ENCODE results near the gene A4GALT. TPM values are rescaled to one million over a fixed set of nuclear protein-coding genes. Genes with fewer than 3 reads are reported as not detected.
A peak's percentile ranks its signal among the peaks of the same experiment; 100 is the strongest.

The A4GALT gene
- total and polyA plus RNA-seq, 9 donors: 17.0 to 29.8 (median 24.6) TPM

DNA sequence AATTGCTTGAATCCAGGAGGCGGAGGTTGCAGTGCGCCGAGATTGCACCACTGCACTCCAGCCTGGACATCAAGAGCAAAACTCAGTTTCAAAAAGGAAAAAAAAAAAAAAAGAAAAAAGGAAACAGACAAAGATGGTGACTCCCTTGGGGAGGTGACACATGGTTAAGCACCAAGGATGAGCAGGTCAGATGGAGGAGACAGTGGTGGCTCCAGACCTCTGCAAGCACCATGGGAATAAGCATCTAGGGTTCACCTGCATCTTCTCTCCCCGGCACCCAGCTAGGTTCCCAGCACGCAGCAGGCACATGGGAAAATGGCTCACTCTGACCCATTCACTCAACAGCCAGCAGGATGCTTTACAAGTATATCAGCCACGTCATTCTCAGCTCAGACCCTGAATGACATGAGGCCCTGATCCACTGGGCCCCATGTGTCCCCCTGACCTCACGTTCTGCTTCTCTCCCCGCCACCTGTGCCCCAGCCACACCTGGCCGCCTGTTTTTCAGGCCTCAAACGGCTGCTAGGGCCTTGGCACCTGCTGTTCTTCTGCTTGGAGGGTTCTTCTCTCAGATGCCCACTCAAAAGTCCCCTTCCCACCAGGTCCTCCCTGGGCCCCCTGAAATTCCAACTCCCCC lies 24.2 kb downstream of the A4GALT start:
- no peaks in the 10 kb centered on the region for H3K9me3 ChIP-seq (replicated peaks; ENCODE audit: control insufficient read depth, low read depth, low read length)
- H3K4me3 ChIP-seq (ENCODE audit: low read length): no peak overlapping the region
- H3K27ac ChIP-seq (ENCODE audit: low read length): peak overlapping the region; percentile 86
- WGBS (ENCODE audit: insufficient coverage): 83% methylated on average over 6 of the region's 10 CpGs
- no peak for DNase-seq
- H3K4me1 ChIP-seq (ENCODE audit: control insufficient read depth, insufficient read depth, low read length): peaks cover 62% of the 10 kb centered on the region
- H3K36me3 ChIP-seq (ENCODE audit: control insufficient read depth, insufficient read depth, low read length): peaks cover 12% of the 10 kb centered on the region
- H3K27me3 ChIP-seq (ENCODE audit: control insufficient read depth, insufficient read depth, low read length): no peaks in the 10 kb centered on the region

DNA sequence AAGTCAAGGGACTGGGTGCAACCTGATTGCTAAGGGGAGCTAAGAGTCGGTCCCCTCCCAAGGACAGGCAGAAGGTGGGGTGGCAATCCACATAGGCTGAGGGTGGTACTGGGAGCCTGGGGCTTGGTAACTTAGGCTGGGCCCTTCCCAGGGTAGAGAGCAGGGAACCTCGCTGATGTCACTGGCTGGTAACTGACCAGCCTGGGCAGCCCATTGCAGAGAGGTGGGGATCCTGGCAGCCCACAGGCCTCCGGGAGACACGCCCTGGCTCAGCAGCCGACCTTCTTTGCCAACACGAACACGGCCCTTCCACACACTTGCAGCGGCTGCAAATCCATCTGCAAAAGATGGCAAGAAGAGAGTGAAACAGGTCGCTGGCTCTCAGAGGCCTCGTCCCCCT lies 25.4 kb downstream of the A4GALT start:
- Histone ChIP-seq H3K4me1 (ENCODE audit: control insufficient read depth, insufficient read depth, low read length) (peaks cover 58% of the 10 kb centered on the region), H3K36me3 (ENCODE audit: control insufficient read depth, insufficient read depth, low read length) (peaks cover 14% of the 10 kb centered on the region), H3K9me3 (replicated peaks; ENCODE audit: control insufficient read depth, low read depth, low read length) (no peaks in the 10 kb centered on the region), H3K4me3 (ENCODE audit: low read length) (no peak overlapping the region), H3K27me3 (ENCODE audit: control insufficient read depth, insufficient read depth, low read length) (no peaks in the 10 kb centered on the region), H3K27ac (ENCODE audit: low read length) (peak overlapping the region; percentile 18)
- 50% methylated on average over 9 of the region's 10 CpGs for WGBS (ENCODE audit: insufficient coverage)
- DNase-seq: peak; percentile 60

DNA sequence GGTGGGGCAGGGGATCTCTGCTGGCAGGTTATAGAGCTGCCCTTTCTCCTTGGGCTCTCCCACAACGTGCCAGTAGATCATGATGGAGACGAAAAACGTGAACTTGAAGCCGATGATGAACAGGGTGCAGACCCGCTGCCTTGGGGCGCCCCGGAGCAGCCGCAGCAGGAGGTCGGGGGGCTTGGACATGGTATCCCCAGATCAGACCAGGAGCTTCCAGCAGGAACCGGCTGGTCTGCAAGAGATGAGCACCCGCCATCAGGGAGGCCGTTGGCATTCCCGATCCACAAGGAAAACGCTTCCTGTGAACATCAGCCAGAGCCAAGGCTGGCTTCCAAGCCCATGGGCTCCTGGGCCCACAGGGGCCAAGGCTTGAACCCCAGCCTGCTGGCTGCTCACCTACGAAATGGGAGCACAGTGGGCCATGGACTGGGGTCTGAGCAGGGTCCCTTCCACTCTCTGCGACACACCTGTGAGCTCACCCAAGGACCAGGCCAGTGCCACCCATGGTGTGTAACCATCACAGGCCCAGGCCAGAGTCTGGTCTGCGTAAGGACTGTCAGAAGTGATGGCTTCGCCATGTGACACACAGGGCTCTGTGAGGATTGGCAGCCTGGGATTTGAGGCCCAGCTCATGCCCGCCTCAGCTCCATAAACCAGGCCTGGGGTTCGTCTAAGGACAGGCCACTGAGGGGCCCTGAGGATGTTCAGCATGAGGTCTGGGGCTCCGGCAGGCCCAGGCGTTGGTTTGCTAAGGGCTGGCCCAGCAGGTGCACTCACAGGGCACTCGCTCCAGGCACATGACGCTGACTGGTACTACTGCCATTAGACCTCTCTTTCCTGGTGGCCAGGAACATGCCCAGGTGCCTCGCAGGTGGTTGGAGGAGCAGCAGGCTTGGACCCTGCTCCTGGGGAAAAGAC lies 26.6 kb downstream of the A4GALT start:
- Histone ChIP-seq H3K27me3 (ENCODE audit: control insufficient read depth, insufficient read depth, low read length) (no peaks in the 10 kb centered on the region), H3K36me3 (ENCODE audit: control insufficient read depth, insufficient read depth, low read length) (peaks cover 17% of the 10 kb centered on the region), H3K9me3 (replicated peaks; ENCODE audit: control insufficient read depth, low read depth, low read length) (no peaks in the 10 kb centered on the region), H3K4me1 (ENCODE audit: control insufficient read depth, insufficient read depth, low read length) (peaks cover 58% of the 10 kb centered on the region), H3K4me3 (ENCODE audit: low read length) (no peak overlapping the region), H3K27ac (ENCODE audit: low read length) (no peak overlapping the region)
- DNase-seq: no peak
- WGBS (ENCODE audit: insufficient coverage): 90% methylated on average over 25 of the region's 25 CpGs

DNA sequence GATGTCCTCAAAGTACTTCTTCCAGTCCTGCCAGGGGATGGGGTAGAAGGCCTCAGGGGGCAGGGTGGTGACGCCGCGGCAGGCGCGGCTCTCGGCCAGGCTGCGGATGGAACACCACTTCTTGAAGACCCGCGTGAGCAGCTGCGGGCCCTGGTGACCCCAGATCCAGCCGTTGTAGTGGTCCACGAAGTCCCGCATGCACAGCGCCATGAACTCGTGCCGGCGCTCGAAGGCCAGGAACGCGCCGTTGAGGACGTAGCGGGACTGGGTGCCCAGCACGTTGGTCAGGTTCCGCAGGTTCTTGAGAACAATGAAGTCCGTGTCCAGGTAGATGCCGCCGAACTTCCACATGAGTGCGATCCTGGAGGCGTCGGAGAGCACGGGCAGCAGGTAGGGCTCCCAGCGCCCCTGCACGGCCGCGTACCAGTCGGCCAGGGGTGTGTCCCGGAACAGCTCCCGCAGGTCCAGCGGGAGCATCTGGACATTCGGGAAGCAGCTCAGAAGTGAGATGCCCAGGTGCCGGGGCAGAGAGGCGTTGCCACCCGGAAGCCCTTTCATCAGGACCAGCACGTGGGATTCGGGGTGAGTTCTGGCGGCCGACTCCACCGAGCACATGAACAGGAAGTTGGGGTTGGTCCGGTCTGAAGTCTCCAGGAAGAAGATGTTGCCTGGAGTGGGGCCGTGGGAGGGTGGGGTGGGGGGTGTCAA lies 27.5 kb downstream of the A4GALT start:
- 95% methylated on average over 49 of the region's 51 CpGs for WGBS (ENCODE audit: insufficient coverage)
- no peak overlapping the region for H3K27ac ChIP-seq (ENCODE audit: low read length)
- no peak overlapping the region for H3K4me3 ChIP-seq (ENCODE audit: low read length)
- H3K36me3 ChIP-seq (ENCODE audit: control insufficient read depth, insufficient read depth, low read length): peaks cover 17% of the 10 kb centered on the region
- H3K9me3 ChIP-seq (replicated peaks; ENCODE audit: control insufficient read depth, low read depth, low read length): no peaks in the 10 kb centered on the region
- peaks cover 57% of the 10 kb centered on the region for H3K4me1 ChIP-seq (ENCODE audit: control insufficient read depth, insufficient read depth, low read length)
- DNase-seq: no peak
- no peaks in the 10 kb centered on the region for H3K27me3 ChIP-seq (ENCODE audit: control insufficient read depth, insufficient read depth, low read length)

DNA sequence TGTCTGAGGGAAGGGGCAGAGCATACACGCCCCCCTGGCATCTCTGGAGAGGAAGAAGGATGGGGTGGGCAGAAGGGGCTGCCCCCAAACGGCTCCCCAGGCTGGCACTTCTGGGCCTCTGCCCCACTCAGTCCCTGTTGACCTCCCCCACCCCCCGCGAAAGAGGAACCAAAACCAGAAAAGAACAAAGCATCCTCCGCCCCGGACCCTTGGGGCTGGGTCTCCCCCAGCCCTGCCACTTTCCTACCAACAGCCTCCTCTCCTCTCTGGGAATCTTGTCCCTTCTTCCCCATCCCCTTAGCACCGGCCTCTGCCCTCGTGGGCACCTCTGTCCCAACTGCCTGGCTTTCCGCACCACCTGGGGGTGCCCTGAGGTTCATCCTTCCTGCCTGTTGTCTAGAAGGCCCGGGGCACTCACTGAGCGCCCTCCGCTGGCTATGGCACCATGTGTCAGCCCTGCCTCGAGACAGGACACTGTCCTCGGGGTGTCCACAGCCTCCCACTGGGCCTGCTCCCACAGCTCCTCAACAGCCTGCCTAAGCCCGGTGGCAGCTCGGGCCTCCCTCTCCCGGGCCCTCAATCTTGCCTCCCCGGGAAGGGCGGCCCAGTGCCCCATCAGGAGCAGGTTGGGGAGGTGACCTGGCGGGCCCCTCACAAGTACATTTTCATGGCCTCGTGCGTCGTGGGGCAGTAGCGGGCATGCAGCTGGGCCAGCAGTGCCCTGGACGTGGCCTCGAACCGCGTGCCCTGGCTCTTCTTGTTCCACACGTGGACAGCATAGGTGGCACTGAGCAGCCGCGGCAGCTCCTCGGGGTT lies 28.2 kb downstream of the A4GALT start:
- Histone ChIP-seq H3K27ac (ENCODE audit: low read length) (no peak overlapping the region), H3K4me1 (ENCODE audit: control insufficient read depth, insufficient read depth, low read length) (peaks cover 59% of the 10 kb centered on the region), H3K27me3 (ENCODE audit: control insufficient read depth, insufficient read depth, low read length) (no peaks in the 10 kb centered on the region), H3K4me3 (ENCODE audit: low read length) (no peak overlapping the region), H3K9me3 (replicated peaks; ENCODE audit: control insufficient read depth, low read depth, low read length) (no peaks in the 10 kb centered on the region), H3K36me3 (ENCODE audit: control insufficient read depth, insufficient read depth, low read length) (peaks cover 17% of the 10 kb centered on the region)
- DNase-seq: no peak
- WGBS (ENCODE audit: insufficient coverage): 87% methylated on average over 26 of the region's 32 CpGs

DNA sequence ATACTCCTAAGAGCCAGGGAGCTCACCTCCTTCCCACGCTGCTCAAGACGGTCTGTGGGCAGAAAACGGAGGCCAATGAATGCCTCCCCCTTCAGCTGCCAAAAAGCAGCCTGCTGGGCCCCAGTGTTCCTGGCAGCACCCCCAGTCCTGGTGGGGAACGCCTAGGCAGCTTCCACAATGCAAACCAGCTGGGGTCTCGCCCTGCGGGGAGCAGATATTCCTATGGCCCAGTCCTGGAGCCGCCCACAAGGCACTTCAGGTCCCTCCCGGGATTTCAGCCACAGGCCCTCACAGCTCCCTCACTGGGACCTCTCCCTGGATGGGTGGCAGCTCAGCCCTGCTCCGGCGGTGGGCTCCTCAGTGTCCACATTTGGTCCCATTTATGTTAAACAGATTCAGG lies 29.2 kb downstream of the A4GALT start:
- peaks cover 59% of the 10 kb centered on the region for H3K4me1 ChIP-seq (ENCODE audit: control insufficient read depth, insufficient read depth, low read length)
- no peaks in the 10 kb centered on the region for H3K9me3 ChIP-seq (replicated peaks; ENCODE audit: control insufficient read depth, low read depth, low read length)
- H3K4me3 ChIP-seq (ENCODE audit: low read length): no peak overlapping the region
- no peaks in the 10 kb centered on the region for H3K27me3 ChIP-seq (ENCODE audit: control insufficient read depth, insufficient read depth, low read length)
- H3K27ac ChIP-seq (ENCODE audit: low read length): no peak overlapping the region
- H3K36me3 ChIP-seq (ENCODE audit: control insufficient read depth, insufficient read depth, low read length): peaks cover 17% of the 10 kb centered on the region
- 78% methylated on average over 7 of the region's 10 CpGs for WGBS (ENCODE audit: insufficient coverage)
- no peak for DNase-seq

DNA sequence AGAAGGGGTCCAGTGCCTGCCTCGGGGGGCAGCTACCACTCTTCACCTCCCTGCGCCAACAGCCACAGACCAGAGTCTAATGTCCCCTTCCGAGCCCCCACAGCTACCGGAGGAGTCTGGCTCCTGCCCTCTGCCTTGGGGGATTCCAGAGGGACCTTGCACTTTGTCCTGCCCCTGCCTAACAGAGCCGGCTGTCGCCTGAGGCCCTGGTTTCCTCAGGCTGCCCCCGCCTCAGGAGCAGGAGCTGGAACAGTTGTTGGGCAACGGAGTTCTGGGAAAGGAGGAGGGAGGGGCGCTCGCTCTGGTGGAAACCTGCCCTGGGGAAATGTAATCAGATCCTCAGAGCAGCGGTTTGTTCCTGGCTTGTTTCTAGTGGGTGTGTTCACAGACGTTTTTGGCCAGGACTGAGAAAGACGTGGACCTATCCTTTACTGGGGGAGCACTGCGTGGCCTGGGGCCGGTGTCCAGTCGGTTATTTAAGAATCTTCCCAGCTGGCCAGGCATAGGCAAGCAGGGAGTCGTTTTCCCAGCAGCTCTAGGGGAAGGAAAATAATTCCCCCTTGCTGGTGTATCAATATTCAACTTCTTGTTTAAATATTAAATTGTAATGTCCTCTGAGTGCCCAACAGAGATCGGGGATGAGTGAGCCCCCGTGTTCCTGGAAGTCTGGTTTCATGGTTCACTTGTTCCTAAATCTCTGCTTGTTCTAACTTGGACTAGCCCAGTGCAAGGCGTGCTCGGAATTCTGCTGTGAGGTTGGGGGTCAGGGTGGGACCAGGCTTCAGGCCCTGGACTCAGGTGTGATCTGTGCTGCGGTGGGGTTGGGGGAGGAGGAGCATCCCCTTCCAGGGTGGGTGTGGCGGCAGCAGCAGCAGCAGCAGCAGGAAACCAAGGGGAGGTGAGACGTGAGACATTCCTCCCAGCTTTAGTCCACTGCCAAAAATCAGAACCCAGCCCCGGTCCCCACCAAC lies 32.1 kb downstream of the A4GALT start:
- Histone ChIP-seq H3K4me1 (ENCODE audit: control insufficient read depth, insufficient read depth, low read length) (peaks cover 68% of the 10 kb centered on the region), H3K36me3 (ENCODE audit: control insufficient read depth, insufficient read depth, low read length) (peaks cover 17% of the 10 kb centered on the region), H3K9me3 (replicated peaks; ENCODE audit: control insufficient read depth, low read depth, low read length) (no peaks in the 10 kb centered on the region), H3K27me3 (ENCODE audit: control insufficient read depth, insufficient read depth, low read length) (no peaks in the 10 kb centered on the region), H3K4me3 (ENCODE audit: low read length) (no peak overlapping the region), H3K27ac (ENCODE audit: low read length) (peak overlapping the region; percentile 99)
- DNase-seq: peak; percentile 100
- WGBS (ENCODE audit: insufficient coverage): 13% methylated on average over 17 of the region's 25 CpGs

DNA sequence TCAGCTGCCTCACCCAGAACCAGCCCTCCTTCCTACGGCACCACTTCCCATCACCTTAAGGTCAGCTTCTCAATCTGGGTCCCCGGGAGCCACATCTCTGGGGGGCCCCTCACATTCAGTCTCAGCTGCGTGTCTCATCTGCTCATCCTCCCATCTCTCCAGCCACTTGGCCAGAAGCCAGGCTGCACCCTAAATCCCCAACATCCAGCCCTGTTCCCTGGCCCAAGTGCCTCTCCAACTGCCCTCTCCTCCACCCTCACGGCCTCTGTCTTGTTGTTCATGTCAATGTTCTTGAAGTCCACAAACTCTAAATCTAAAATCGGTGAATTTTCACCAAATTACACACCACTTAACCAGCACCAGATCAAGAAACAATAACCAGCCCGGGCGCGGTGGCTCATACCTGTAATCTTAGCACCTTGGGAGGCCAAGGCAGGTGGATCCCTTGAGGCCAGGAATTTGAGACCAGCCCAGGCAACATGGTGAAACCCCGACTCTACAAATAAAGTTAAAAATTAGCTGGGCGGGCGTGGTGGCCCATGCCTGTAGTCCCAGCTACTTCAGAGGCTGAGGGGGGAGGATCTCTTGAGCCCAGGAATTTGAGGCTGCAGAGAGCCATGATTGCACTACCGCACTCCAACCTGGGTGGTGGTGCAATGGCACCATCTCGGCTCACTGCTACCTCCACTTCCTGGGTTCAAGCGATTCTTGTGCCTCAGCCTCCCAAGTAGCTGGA lies 33.7 kb downstream of the A4GALT start:
- 86% methylated on average over 6 of the region's 14 CpGs for WGBS (ENCODE audit: insufficient coverage)
- Histone ChIP-seq H3K36me3 (ENCODE audit: control insufficient read depth, insufficient read depth, low read length) (peaks cover 4% of the 10 kb centered on the region), H3K9me3 (replicated peaks; ENCODE audit: control insufficient read depth, low read depth, low read length) (no peaks in the 10 kb centered on the region), H3K4me1 (ENCODE audit: control insufficient read depth, insufficient read depth, low read length) (peaks cover 83% of the 10 kb centered on the region), H3K4me3 (ENCODE audit: low read length) (no peak overlapping the region), H3K27ac (ENCODE audit: low read length) (peak overlapping the region; percentile 86), H3K27me3 (ENCODE audit: control insufficient read depth, insufficient read depth, low read length) (no peaks in the 10 kb centered on the region)
- no peak for DNase-seq

Data from muscle of leg (tissue), 11 donors.